K562 (cell line): ENCODE measurements around the gene NPM3. TPM values are rescaled to one million over a fixed set of nuclear protein-coding genes. Genes with fewer than 3 reads are reported as not detected.

Source experiments
- ATAC-seq: fragments of 200-7000 bp; cut with Tn5 transposase; 3 replicates; pipeline ENCODE4 v1.9.1; 2020; ENCODE audit warnings: moderate library complexity
- BruUV-seq: library from RNA; stranded (reverse); fragments of 400-500 nt; replicated peaks from 2 replicates; lab custom pipeline; 2021; lab: Mats Ljungman, UMichigan
- CTCF ChIA-PET: fragments of 300-600 bp; formaldehyde crosslinking; extraction: SDS; loops from one replicate; lab custom pipeline; 2021; ENCODE audit warnings: low intra/inter-chr PET ratio; lab: Yijun Ruan, JAX
- POLR2A ChIA-PET: fragments of 300-600, 350-650 bp; sonication (Branson Sonifier 250); formaldehyde crosslinking; extraction: SDS; loops from one replicate; lab custom pipeline; 2021; ENCODE audit warnings: antibody characterized with exemption, inconsistent platforms; lab: Yijun Ruan, JAX
- DNase-seq, 4 experiments: peaks; one replicate each; pipeline versions ENCODE4 v3.0.0 to v3.0.0-alpha.2; 2011 to 2018; ENCODE audit warnings: low spot score in 3 of 4, mixed read lengths in 3 of 4; ENCODE audit errors: extremely low read depth in 1 of 4
- FAIRE-seq: peaks from 2 replicates; lab custom pipeline; 2011; peaks lifted over from hg19 to GRCh38; lab: Jason Lieb, UNC
- H2AFZ ChIP-seq: 2 replicates; pipeline ENCODE4 v1.6.0; 2011; ENCODE audit warnings: low read depth, low read length, control low read depth, inconsistent platforms
- H3K27ac ChIP-seq: fragments of 200-600 bp; 3 replicates; pipeline ENCODE4 v1.8.0; 2011; ENCODE audit warnings: low read depth, mild to moderate bottlenecking, control low read depth, inconsistent platforms, low read length, moderate library complexity, mixed read lengths; ENCODE audit errors: extremely low read depth
- H3K27me3 ChIP-seq, 2 experiments: fragments of 300-600 bp in 1 of 2; 2 replicates in 1 of 2; 3 replicates in 1 of 2; pipeline versions ENCODE4 v1.6.0 to v1.8.0; 2011; ENCODE audit warnings: inconsistent platforms in 2 of 2, low read length in 2 of 2, mild to moderate bottlenecking in 1 of 2, mixed read lengths in 1 of 2, moderate library complexity in 1 of 2; ENCODE audit not compliant: control insufficient read depth in 2 of 2, insufficient read depth in 2 of 2
- H3K36me3 ChIP-seq: fragments of 300-600 bp; 3 replicates; pipeline ENCODE4 v1.8.0; 2011; ENCODE audit warnings: mild to moderate bottlenecking, low read length, inconsistent platforms; ENCODE audit not compliant: control insufficient read depth, insufficient read depth
- H3K4me1 ChIP-seq, 2 experiments: fragments of 200-600 bp in 1 of 2; replicated peaks in 1 of 2; 2 replicates in 1 of 2; 3 replicates in 1 of 2; pipeline versions ENCODE4 v1.5.1 to v1.8.0; 2011; ENCODE audit warnings: inconsistent platforms in 2 of 2, low read length in 2 of 2, mild to moderate bottlenecking in 1 of 2, mixed read lengths in 1 of 2, moderate library complexity in 1 of 2; ENCODE audit not compliant: control insufficient read depth in 2 of 2, insufficient read depth in 2 of 2
- H3K4me2 ChIP-seq: 2 replicates; pipeline ENCODE4 v1.6.1; 2011; ENCODE audit warnings: low read length, control low read depth, inconsistent platforms, mixed read lengths; ENCODE audit not compliant: insufficient read depth
- H3K4me3 ChIP-seq: fragments of 200-600 bp; sonication (generic), shearing (Covaris generic); 2 replicates; pipeline ENCODE4 v1.5.1; 2016; ENCODE audit warnings: control low read depth, inconsistent platforms
- H3K79me2 ChIP-seq: fragments of 200-600 bp; 3 replicates; pipeline ENCODE4 v1.8.0; 2011; ENCODE audit warnings: low read length, inconsistent platforms; ENCODE audit not compliant: control insufficient read depth, insufficient read depth
- H3K9ac ChIP-seq, 2 experiments: 2 replicates each; pipeline versions ENCODE4 v1.6.0 to v1.6.1; 2011; ENCODE audit warnings: low read depth in 2 of 2, low read length in 2 of 2, control low read depth in 1 of 2, inconsistent platforms in 1 of 2, mild to moderate bottlenecking in 1 of 2, mixed read lengths in 1 of 2; ENCODE audit not compliant: insufficient read depth in 1 of 2
- H3K9me1 ChIP-seq: one replicate; pipeline ENCODE4 v1.6.0; 2011; ENCODE audit warnings: inconsistent platforms, mild to moderate bottlenecking, low read length, moderate library complexity; ENCODE audit not compliant: control insufficient read depth, insufficient read depth
- H3K9me3 ChIP-seq: replicated peaks from 2 replicates; pipeline ENCODE4 v1.5.1; 2011; ENCODE audit warnings: low read depth, low read length, inconsistent platforms; ENCODE audit not compliant: control insufficient read depth, insufficient read depth
- H4K20me1 ChIP-seq: replicated peaks from 2 replicates; pipeline ENCODE4 v1.6.1; 2011; ENCODE audit warnings: low read length, inconsistent platforms, mixed read lengths; ENCODE audit not compliant: control insufficient read depth, insufficient read depth
- CHAMP1 ChIP-seq: fragments of 450-650 bp; IDR thresholded peaks from 2 replicates; pipeline ENCODE4 v1.6.1; 2016; ENCODE audit warnings: mild to moderate bottlenecking
- KDM5B ChIP-seq: fragments of 200-600 bp; sonication (generic); IDR thresholded peaks from 2 replicates; pipeline ENCODE4 v1.6.1; 2012; ENCODE audit warnings: low read depth, mild to moderate bottlenecking, moderate library complexity, low read length, control low read depth, inconsistent platforms; ENCODE audit not compliant: insufficient replicate concordance
- MCM3 ChIP-seq: fragments of 450-650 bp; IDR thresholded peaks from 2 replicates; pipeline ENCODE4 v1.6.1; 2016
- RBM17 ChIP-seq: fragments of 200-400 bp; formaldehyde crosslinking; IDR thresholded peaks from 2 replicates; pipeline ENCODE4 v1.6.1; 2017; ENCODE audit warnings: low read depth, mild to moderate bottlenecking, low read length, borderline replicate concordance
- SMAD2 ChIP-seq: fragments of 150-350 bp; IDR thresholded peaks from 2 replicates; pipeline ENCODE4 v1.6.1; 2014; ENCODE audit warnings: low read depth, mild to moderate bottlenecking, low read length
- SRF ChIP-seq, 2 experiments: fragments of 250-450, 450-650 bp in 1 of 2; sonication (Bioruptor Pico) in 1 of 2; sonication (generic) in 1 of 2; formaldehyde crosslinking; IDR thresholded peaks; 2 replicates each; pipeline versions ENCODE4 v1.5.0 to v1.5.1; 2020 to 2022; ENCODE audit warnings: mild to moderate bottlenecking in 1 of 2, missing genetic modification reagents in 1 of 2
- ZBTB40 ChIP-seq, 2 experiments: fragments of 450-650 bp in 1 of 2; sonication (generic) in 1 of 2; formaldehyde crosslinking in 1 of 2; IDR thresholded peaks; 2 replicates each; pipeline versions ENCODE4 v1.7.1 to v1.9.0; 2016 to 2022; ENCODE audit warnings: inconsistent platforms in 1 of 2, mild to moderate bottlenecking in 1 of 2, missing genetic modification reagents in 1 of 2
- ZNF778 ChIP-seq: fragments of 450-650 bp; formaldehyde crosslinking; IDR thresholded peaks from 2 replicates; pipeline ENCODE4 v1.4.0; 2020; ENCODE audit warnings: mild to moderate bottlenecking, moderate library complexity
- ZSCAN32 ChIP-seq: fragments of 450-650 bp; formaldehyde crosslinking; IDR thresholded peaks from 2 replicates; pipeline ENCODE4 v1.4.0; 2020; ENCODE audit warnings: mild to moderate bottlenecking, moderate library complexity
- WGBS: fragments of 100-300 bp; shearing (Covaris generic); methylation state at CpG from one replicate; pipeline ENCODE4 v1.1.6; 2016; ENCODE audit warnings: low coverage, mixed read lengths; ENCODE audit not compliant: insufficient coverage; ENCODE audit errors: missing lambda C conversion rate; 5-methylcytosine and 5-hydroxymethylcytosine counted together
- in situ Hi-C: fragments of 300-500 bp; cut with MboI; formaldehyde crosslinking; loops from 4 replicates; pipeline ENCODE4 v1.15.0; 2018; ENCODE audit warnings: inconsistent platforms, mixed read lengths
- intact Hi-C: fragments of 100-400 bp; cut with micrococcal nuclease; formaldehyde crosslinking; loops from 2 replicates; pipeline ENCODE4 v1.14.2; 2022
- polyA plus RNA-seq, 8 experiments: library from polyadenylated mRNA; depleted of rRNA in 4 of 8; stranded (reverse) in 5 of 8; unstranded in 3 of 8; fragments of >200 nt; fragmentation: Nextera tagmentation in 2 of 8; fragmentation: Illumina TruSeq in 1 of 8; extraction: Ambion mirVana in 2 of 8; extraction: Trizol in 1 of 8; gene quantifications; 2 replicates each; pipeline versions ENCODE4 v1.2.1 to v1.2.3, GENCODE V29; 2011 to 2014; ENCODE audit warnings: inconsistent platforms in 1 of 8, missing spikeins in 1 of 8
- total RNA-seq, 7 experiments: library from RNA; depleted of rRNA in 6 of 7; stranded (reverse); fragments of >200 nt in 6 of 7; fragmentation: Illumina TruSeq in 2 of 7; extraction: Trizol in 2 of 7; gene quantifications; 2 replicates each; pipeline versions ENCODE4 v1.2.1 to v1.2.3, GENCODE V29; 2011 to 2021; ENCODE audit warnings: low replicate concordance in 1 of 7

The NPM3 gene
- total and polyA plus RNA-seq, 9 of the 15 experiments (the other 6 are each of a cell fraction or from before 2014, with no cell fraction given) = 15.2 to 239 (median 114) TPM

DNA sequence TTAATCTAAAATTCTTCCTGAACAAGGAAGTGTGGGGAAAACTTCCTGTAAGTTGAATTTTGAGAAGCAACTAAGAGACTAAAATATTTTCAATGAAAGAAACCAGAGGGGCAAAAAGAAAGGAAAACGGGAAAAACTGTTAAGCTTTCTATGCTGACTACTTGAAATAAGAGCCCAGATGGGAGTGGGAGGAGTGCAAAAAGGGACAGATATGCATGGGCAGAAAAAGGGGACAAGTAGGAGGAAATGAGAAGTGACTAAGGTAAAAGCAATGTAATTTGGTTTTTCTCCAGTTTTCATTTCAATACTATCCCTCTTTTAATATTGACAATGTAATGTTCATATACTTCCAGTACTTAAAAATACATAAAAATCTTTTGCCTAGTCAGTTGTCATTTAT is 23.9 kb upstream of the NPM3 start (continued):
- TF ChIP-seq SRF (CRISPR knock-in tag; IDR thresholded peaks at IDR 0.05) (no peak), ZSCAN32 (CRISPR knock-in tag) (no peak), SMAD2 (no peak), KDM5B (no peak), RBM17 (no peak), MCM3 (no peak)

DNA sequence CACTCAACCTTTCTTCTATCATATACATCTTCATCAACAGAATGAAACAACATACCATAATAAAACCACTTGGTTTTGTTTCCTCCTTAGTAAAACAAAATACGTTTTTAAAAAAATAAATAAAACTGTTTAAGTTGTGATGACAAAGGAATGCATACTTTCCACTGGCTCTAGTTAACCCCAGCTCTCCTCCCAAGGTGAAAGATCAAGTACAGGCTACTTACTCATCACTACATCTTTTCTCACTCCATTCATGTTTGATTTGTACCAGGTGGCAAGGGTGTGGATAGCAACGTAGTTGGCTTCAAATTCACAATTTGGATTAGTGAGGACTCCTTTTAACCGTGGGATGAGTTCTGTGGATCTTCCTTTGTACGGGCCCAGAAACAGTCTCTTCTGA is 20.3 kb upstream of the NPM3 start:
- Histone ChIP-seq H3K4me3 (no peak overlapping the region), H3K79me2 (peaks cover 27% of the 10 kb centered on the region), H2AFZ (no peak overlapping the region), H3K36me3 (peaks cover 90% of the 10 kb centered on the region), H3K27me3 (no peaks in the 10 kb centered on the region), H3K4me1 (peaks cover 0 to 4% of the 10 kb centered on the region in 2 experiments; a peak in 1 of 5 replicates), H3K9me3 (no peaks in the 10 kb centered on the region), H3K4me2 (no peak overlapping the region), H3K9me1 (no peaks in the 10 kb centered on the region), H3K27ac (no peak overlapping the region), H3K9ac (no peak overlapping the region), H4K20me1 (no peaks in the 10 kb centered on the region; the same call in 1 of the 2 replicates)
- BruUV-seq = no TSS peak
- WGBS = 90% methylated on average over 4 of the region's 4 CpGs
- CTCF ChIA-PET = no interaction called here
- no peak for DNase-seq
- intact Hi-C loops (no loop called here), in situ Hi-C loops (no loop called here)
- FAIRE-seq = no peak
- ATAC-seq = no peak
- POLR2A ChIA-PET = interaction anchor here (0.6 to 2.1 kb wide), 3 partner anchors 8 to 328 kb away, joined by 3 to 6 read pairs (median 4); no protein-coding TSS in a partner anchor
- no peak for TF ChIP-seq ZBTB40 (IDR thresholded peaks at IDR 0.05)
- no peak for TF ChIP-seq ZBTB40 (CRISPR knock-in tag; IDR thresholded peaks at IDR 0.05)
- no peak for TF ChIP-seq ZNF778 (CRISPR knock-in tag)
- TF ChIP-seq CHAMP1 = no peak
